Aorta (tissue), 5 donors: ENCODE data around the gene SLC18B1. TPM values are rescaled to one million over a fixed set of nuclear protein-coding genes. Genes with fewer than 3 reads are reported as not detected.

ENCODE experiments used
- ATAC-seq: fragments of 200-7000 bp; cut with Tn5 transposase; one replicate; pipeline ENCODE4 v1.9.1; 2022; ENCODE audit warnings: moderate library complexity; ENCODE audit not compliant: low FRiP score
- DNase-seq, 2 donors: peaks; one replicate each; pipeline ENCODE4 v3.0.0-alpha.2; 2020
- H3K27ac ChIP-seq, 2 donors: one replicate each; pipeline ENCODE4 v1.5.1; 2013; ENCODE audit warnings: low read length in 2 of 2, mild to moderate bottlenecking in 2 of 2, moderate library complexity in 2 of 2, control low read depth in 1 of 2, inconsistent platforms in 1 of 2, low read depth in 1 of 2
- H3K27me3 ChIP-seq, 2 donors: one replicate each; pipeline ENCODE4 v1.6.1; 2013; ENCODE audit warnings: control low read depth in 1 of 2, low read length in 1 of 2, mild to moderate bottlenecking in 1 of 2, moderate library complexity in 1 of 2; ENCODE audit not compliant: insufficient read depth in 2 of 2, control insufficient read depth in 1 of 2
- H3K36me3 ChIP-seq, 2 donors: one replicate each; pipeline ENCODE4 v1.6.1; 2013; ENCODE audit warnings: control low read depth in 1 of 2, low read length in 1 of 2, mild to moderate bottlenecking in 1 of 2; ENCODE audit not compliant: insufficient read depth in 2 of 2, control insufficient read depth in 1 of 2
- H3K4me1 ChIP-seq, 2 donors: one replicate each; pipeline ENCODE4 v1.6.1; 2013; ENCODE audit warnings: low read length in 2 of 2, control low read depth in 1 of 2, mild to moderate bottlenecking in 1 of 2, moderate library complexity in 1 of 2; ENCODE audit not compliant: insufficient read depth in 2 of 2, control insufficient read depth in 1 of 2
- H3K4me3 ChIP-seq, 2 donors: one replicate each; pipeline ENCODE4 v1.5.1; 2013; ENCODE audit warnings: low read length in 2 of 2, control low read depth in 1 of 2, mild to moderate bottlenecking in 1 of 2
- H3K9me3 ChIP-seq: one replicate; pipeline ENCODE4 v1.6.1; 2013; ENCODE audit warnings: mild to moderate bottlenecking, low read length; ENCODE audit not compliant: control insufficient read depth
- WGBS, 2 donors: extraction: QIAGEN DNeasy Blood & Tissue Kit; methylation state at CpG; one replicate each; pipeline ENCODE4 v1.1.7; 2013; 5-methylcytosine and 5-hydroxymethylcytosine counted together
- intact Hi-C, 2 donors: fragments of 100-400 bp; cut with DNase I; formaldehyde crosslinking; loops; one replicate each; pipeline versions ENCODE4 v1.14.2 to v1.15.0; 2022
- polyA plus RNA-seq, 2 donors: library from polyadenylated mRNA; stranded (reverse); fragments of 200-250 nt; gene quantifications; one replicate each; pipeline ENCODE4 v1.2.3, GENCODE V29; 2013
- total RNA-seq, 2 donors: library from RNA; stranded (reverse); fragmentation: NEBNext Ultra II Directional; extraction: Animal tissue kit (Norgen Biotek cat#: 25700); gene quantifications; one replicate each; pipeline ENCODE4 v1.2.1, GENCODE V29; 2021
- donor health status: healthy with polysubstance abuse.
- donor health status: Bipolar disorder and iron deficiency.
- donor health status: DM: no; HTN: no; CAD: no.
- donor health status: DM: no; HTN: no; CAD: no.
- donor health status: DM: yes; HTN: yes; CAD: no.

The SLC18B1 gene
- total and polyA plus RNA-seq, 4 donors, result 4.0 to 9.2 (median 5.7) TPM

DNA sequence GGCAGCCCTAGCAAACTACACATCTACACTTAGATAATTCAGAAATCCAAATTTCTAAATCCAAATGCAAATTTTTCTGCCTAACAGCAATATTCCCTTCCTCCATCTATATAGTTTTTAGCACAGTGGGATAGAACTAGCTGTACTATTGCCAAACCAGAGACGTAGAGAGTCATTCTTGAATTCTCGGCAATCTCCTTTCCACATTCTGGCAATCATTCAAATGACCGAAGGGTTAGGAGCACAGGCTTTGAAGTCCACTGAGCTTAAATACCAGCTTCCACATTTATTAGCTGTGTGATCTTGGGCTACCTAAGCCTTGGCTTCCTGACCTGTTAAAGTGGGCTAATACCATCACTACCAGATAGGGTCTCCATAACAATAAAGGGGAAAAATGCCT lies 12.8 kb upstream of the SLC18B1 start:
- DNase-seq, result no peak
- H3K9me3 ChIP-seq, result no peaks in the 10 kb centered on the region
- H3K36me3 ChIP-seq, result no peaks in the 10 kb centered on the region
- peaks cover 1% of the 10 kb centered on the region in 2 donors for H3K4me1 ChIP-seq
- intact Hi-C loops, result loop anchor here in 1 of 2 donors (10.0 kb wide), 1 partner anchor 296 kb away; the partner anchor contains the start of gene STX7
- peaks cover 0 to 1% of the 10 kb centered on the region in 2 donors for H3K27me3 ChIP-seq
- WGBS, 2 donors, result 21 to 32% methylated on average over 3 of the region's 3 CpGs
- no peak overlapping the region for H3K4me3 ChIP-seq
- no peak for ATAC-seq
- no peak overlapping the region for H3K27ac ChIP-seq

DNA sequence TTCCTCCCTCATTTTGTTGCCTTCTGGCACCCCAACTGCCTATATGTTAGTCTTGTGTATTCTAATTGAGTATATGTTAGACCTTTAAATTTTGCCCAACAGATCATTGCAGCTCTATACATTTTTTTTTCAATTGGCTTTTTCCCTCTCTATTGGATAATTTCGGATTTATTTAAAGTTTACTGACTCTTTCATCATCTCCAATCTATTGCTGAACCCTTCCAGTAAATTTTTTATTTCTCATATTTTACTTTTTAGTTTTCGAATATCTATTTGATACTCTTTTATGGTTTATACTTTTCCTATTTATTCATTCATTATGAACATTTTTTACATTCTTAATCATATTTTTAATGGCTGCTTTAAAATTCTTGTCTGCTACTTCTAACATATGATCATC lies 7.1 kb upstream of the SLC18B1 start:
- Histone ChIP-seq H3K36me3 (no peaks in the 10 kb centered on the region), H3K4me3 (no peak overlapping the region), H3K27ac (no peak overlapping the region), H3K27me3 (no peaks in the 10 kb centered on the region), H3K9me3 (peaks cover 5% of the 10 kb centered on the region), H3K4me1 (no peaks in the 10 kb centered on the region)
- intact Hi-C loops, result no loop called here
- ATAC-seq (no peak), DNase-seq (no peak)
- 44 to 58% methylated on average over 2 of the region's 2 CpGs for WGBS, 2 donors

DNA sequence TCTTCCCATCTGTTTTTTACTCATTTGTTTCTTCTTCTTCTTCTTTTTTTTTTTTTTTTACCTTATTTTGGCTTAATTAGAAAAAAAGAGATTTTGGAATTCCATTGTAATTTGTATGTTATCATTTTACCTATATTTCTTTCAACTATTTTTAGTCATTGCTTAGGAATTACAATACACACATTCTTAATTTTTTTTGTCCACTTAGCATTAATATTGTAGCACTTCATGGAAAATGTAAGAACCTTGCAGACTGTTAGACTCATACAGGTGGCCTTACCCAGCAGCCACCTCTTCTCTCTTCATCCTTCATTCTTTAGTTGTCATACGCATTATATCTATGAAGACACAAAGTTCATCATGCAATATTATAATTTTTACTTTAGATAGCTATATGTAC lies 5.8 kb upstream of the SLC18B1 start:
- Histone ChIP-seq H3K9me3 (peaks cover 5% of the 10 kb centered on the region), H3K4me1 (no peaks in the 10 kb centered on the region), H3K27ac (no peak overlapping the region), H3K4me3 (no peak overlapping the region), H3K27me3 (no peaks in the 10 kb centered on the region), H3K36me3 (no peaks in the 10 kb centered on the region)
- intact Hi-C loops, result no loop called here
- DNase-seq (no peak), ATAC-seq (no peak)
- WGBS, 2 donors, result 98 to 100% methylated on average over 1 of the region's 1 CpG

DNA sequence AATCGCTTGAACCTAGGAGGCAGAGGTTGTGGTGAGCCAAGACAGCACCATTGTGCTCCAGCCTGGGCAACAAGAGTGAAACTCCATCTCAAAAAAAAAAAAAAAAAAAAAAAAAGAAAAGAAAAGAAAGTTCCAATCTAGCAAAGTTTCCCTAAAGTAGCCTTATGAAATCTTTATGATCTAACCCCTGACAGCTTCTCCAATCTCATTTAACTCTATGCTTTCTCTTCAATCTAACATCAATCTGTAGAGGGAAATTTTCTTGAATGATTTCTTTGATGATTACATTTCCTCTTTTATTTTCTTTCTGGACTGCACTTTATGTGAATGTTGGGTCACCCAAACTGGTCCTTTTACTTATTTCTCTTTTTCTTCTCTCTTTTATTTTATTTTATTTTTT lies 2.2 kb upstream of the SLC18B1 start:
- no peak for ATAC-seq
- H3K9me3 ChIP-seq, result peaks cover 5% of the 10 kb centered on the region
- intact Hi-C loops, result no loop called here
- H3K4me1 ChIP-seq, result no peaks in the 10 kb centered on the region
- 96 to 100% methylated on average over 1 of the region's 1 CpG for WGBS, 2 donors
- H3K27ac ChIP-seq, result no peak overlapping the region
- H3K36me3 ChIP-seq, result no peaks in the 10 kb centered on the region
- H3K27me3 ChIP-seq, result no peaks in the 10 kb centered on the region
- DNase-seq, result no peak
- no peak overlapping the region for H3K4me3 ChIP-seq

DNA sequence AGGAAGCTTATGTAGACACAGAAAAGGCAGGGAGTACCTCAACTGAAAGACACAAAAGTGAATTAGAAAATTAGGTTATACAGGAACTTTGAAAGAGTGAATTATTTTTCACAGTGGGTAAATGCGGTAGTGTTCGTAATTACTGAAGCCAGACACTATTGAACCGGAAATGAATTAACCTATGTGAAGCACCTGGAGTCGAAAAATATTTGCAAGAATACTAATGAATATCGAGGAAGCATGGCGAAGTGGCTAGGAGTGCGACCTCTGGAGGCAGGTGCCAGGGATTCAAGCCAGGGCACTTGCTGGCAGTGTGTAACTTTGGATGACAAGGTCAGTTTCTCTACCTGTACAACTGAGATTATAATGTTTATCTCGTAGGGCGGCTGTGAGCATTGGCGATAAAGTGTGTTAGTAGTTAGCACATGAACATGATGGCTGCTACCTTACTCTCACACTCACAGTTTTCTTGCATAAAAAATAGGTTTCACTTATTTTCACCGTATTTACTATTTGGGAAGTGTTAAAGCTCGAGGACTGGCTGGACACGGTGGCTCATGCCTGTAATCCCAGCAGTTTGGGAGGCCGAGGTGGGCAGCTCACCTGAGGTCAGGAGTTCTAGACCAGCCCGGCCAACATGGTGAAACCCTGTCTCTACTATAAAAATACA lies 567 bp upstream of the SLC18B1 start:
- WGBS, 2 donors, result 16 to 18% methylated on average over 15 of the region's 15 CpGs
- peak; percentile 79 for ATAC-seq
- H3K9me3 ChIP-seq, result peaks cover 2% of the 10 kb centered on the region
- no peak overlapping the region for H3K27ac ChIP-seq
- intact Hi-C loops, result loop anchor here in 1 of 2 donors (10.0 kb wide), 2 partner anchors 124 to 264 kb away; partner anchors contain the start of gene TAAR9
- H3K4me1 ChIP-seq, result no peaks in the 10 kb centered on the region
- no peaks in the 10 kb centered on the region for H3K27me3 ChIP-seq
- peak overlapping the region; percentile 53 to 88 for H3K4me3 ChIP-seq
- no peaks in the 10 kb centered on the region for H3K36me3 ChIP-seq
- peak; percentile 73 to 82 for DNase-seq

DNA sequence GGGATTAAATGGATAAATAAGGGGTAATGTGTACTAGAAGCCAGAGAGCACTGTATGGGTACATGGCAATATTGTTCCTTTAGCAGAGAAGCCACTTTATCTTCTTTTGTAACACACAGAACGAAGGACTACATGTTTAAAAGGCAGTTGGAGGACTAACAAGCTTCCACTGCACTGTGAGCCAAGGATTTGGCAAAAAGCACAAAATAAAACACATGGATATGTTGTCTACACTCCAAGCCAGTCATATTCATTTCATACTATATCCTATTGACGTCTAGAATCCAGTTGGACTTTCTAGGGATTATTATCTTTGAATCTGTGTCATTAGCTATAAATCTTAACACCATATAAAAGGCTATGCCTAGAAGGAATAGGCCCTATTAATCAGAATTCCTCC lies 3.0 kb downstream of the SLC18B1 start:
- Histone ChIP-seq H3K9me3 (no peaks in the 10 kb centered on the region), H3K4me1 (no peaks in the 10 kb centered on the region), H3K4me3 (no peak overlapping the region), H3K27me3 (no peaks in the 10 kb centered on the region), H3K27ac (no peak overlapping the region), H3K36me3 (no peaks in the 10 kb centered on the region)
- intact Hi-C loops, result loop anchor here in 1 of 2 donors (10.0 kb wide), 2 partner anchors 121 to 261 kb away; partner anchors contain the start of gene TAAR9
- no peak for ATAC-seq
- no peak for DNase-seq
- WGBS, 2 donors, result 36 to 57% methylated on average over 2 of the region's 2 CpGs

DNA sequence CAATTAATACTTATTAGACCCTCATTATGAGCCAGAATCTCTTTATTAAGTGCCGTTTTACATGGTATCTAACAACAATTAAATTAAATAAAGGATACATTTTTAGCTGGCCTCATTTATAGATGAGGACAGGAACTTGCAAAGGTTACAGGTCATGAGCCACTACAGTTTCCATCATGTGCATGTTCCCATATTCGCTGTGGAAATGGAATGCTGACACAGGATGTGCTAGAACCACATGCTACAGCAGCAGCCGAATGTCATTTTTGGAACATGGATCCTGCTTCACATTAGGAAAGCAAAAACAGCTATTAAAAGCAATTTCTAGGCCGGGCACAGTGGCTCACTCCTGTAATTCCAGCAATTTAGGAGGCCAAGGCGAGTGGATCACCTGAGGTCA lies 5.9 kb downstream of the SLC18B1 start:
- H3K4me3 ChIP-seq, result no peak overlapping the region
- DNase-seq (no peak), ATAC-seq (no peak)
- H3K27me3 ChIP-seq, result no peaks in the 10 kb centered on the region
- no peaks in the 10 kb centered on the region for H3K36me3 ChIP-seq
- H3K27ac ChIP-seq, result no peak overlapping the region
- H3K4me1 ChIP-seq, result no peaks in the 10 kb centered on the region
- H3K9me3 ChIP-seq, result no peaks in the 10 kb centered on the region
- WGBS, 2 donors, result 82 to 84% methylated on average over 5 of the region's 5 CpGs
- intact Hi-C loops, result loop anchor here in 1 of 2 donors (10.0 kb wide), 2 partner anchors 118 to 258 kb away; partner anchors contain the start of gene TAAR9

DNA sequence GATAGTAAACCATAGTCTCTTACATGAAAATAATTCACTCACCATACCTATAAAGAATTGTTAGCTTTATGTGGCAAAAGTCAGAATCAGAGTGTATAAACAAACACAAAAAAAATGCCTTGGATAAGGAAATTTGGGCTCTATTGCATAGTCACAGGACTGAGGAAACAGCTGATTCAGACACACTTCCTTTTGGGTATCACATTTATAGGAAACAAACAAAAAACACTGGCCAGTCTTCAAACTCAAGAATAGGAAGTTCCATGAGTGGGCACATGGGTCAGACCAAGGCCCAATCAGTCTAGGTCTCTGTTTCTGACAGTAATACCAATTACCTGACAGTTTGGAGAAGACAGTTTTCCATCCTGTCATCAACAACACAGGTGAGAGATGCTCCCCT lies 8.0 kb downstream of the SLC18B1 start:
- Histone ChIP-seq H3K36me3 (no peaks in the 10 kb centered on the region), H3K9me3 (no peaks in the 10 kb centered on the region), H3K4me3 (no peak overlapping the region), H3K4me1 (no peaks in the 10 kb centered on the region), H3K27me3 (no peaks in the 10 kb centered on the region), H3K27ac (no peak overlapping the region)
- ATAC-seq (no peak), DNase-seq (no peak)
- intact Hi-C loops, result loop anchor here in 1 of 2 donors (10.0 kb wide), 2 partner anchors 116 to 256 kb away; partner anchors contain the start of gene TAAR9

DNA sequence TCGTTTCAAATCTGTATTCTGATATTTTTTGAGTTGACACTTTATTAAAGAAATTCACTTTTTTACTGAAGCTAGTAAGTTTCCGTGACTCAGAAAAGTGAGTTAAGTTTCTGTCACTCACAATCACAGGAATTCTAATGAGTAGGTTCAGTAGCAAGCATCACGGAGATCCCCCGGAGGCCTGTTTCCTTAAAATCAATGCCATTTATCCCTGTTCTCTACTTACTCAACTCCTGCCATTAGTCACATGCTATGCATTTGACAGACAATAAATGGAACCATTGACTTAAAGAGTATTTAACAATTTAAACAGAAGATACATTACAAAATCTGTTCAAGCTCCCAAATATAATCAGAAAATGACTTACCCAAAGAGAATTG lies 9.1 kb downstream of the SLC18B1 start:
- DNase-seq, result no peak
- no peaks in the 10 kb centered on the region for H3K27me3 ChIP-seq
- H3K27ac ChIP-seq, result no peak overlapping the region
- no peaks in the 10 kb centered on the region for H3K36me3 ChIP-seq
- ATAC-seq, result no peak
- intact Hi-C loops, result no loop called here
- H3K4me3 ChIP-seq, result no peak overlapping the region
- no peaks in the 10 kb centered on the region for H3K9me3 ChIP-seq
- WGBS, 2 donors, result 94 to 96% methylated on average over 4 of the region's 4 CpGs
- no peaks in the 10 kb centered on the region for H3K4me1 ChIP-seq
